ENCODE measurements around the gene SPRY4. TPM values are rescaled to one million over a fixed set of nuclear protein-coding genes. Genes with fewer than 3 reads are reported as not detected.

Gene SPRY4
- total RNA-seq, 1 donor from 2014 or later, result 23.4 TPM

DNA sequence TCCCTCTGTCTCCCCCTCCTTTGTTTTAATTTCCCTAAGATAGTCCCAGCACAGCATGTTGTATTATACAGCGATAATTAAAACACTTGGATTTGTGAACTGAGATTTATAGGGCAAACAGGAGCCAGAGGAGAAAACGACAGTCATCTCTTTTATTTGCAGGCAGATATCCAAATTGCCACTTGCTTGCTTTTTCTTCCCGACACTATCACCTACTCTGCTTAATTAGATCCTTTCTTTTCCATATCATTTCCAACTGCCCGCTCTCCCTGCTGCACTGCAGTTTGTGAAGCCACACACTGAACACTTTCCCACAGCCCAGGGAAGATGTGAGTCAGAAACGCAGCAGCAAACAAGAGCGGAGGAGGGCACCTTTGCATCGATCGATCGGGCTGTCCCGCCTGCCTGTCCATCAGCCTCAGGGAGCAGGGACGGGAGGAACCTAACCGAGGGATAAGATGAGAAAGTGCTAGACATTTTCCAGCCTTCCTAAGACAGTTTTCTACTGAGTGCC lies 35.8 kb upstream of the SPRY4 start:
- Histone ChIP-seq H3K27me3 (ENCODE audit: insufficient read depth, low read length) (no peaks in the 10 kb centered on the region), H3K4me2 (ENCODE audit: low read length) (peak overlapping the region; percentile 77), H3K27ac (ENCODE audit: low read depth, low read length) (peak overlapping the region; percentile 52), H4K20me1 (ENCODE audit: insufficient read depth, low read length) (no peaks in the 10 kb centered on the region), H3K4me3 (ENCODE audit: insufficient read depth, low read depth, low read length) (no peak overlapping the region), H3K36me3 (ENCODE audit: insufficient read depth, low read length) (no peaks in the 10 kb centered on the region), H3K79me2 (ENCODE audit: insufficient read depth, low read length) (no peaks in the 10 kb centered on the region), H3K4me1 (ENCODE audit: insufficient read depth, low read length) (peaks cover 42% of the 10 kb centered on the region), H3K9me3 (ENCODE audit: insufficient read depth, low read depth, low read length) (no peaks in the 10 kb centered on the region), H3K9ac (ENCODE audit: low read length) (peak overlapping the region; percentile 62), H2AFZ (ENCODE audit: low read depth, low read length) (peak overlapping the region; percentile 70)
- peaks cover 29% of the 10 kb centered on the region for H3K4me1 Mint-ChIP-seq (ENCODE audit: low read depth, unreplicated experiment)
- DNase-seq (ENCODE audit: low read depth), result peak; percentile 66
- peak overlapping the region; percentile 34 for H3K27ac Mint-ChIP-seq (ENCODE audit: unreplicated experiment)
- H3K4me3 Mint-ChIP-seq (ENCODE audit: unreplicated experiment), result peak overlapping the region; percentile 28
- no peak for FAIRE-seq
- H3K27me3 Mint-ChIP-seq (ENCODE audit: low read depth, unreplicated experiment), result peaks cover 5% of the 10 kb centered on the region
- H3K36me3 Mint-ChIP-seq (ENCODE audit: low read depth, unreplicated experiment), result no peaks in the 10 kb centered on the region
- H3K9me3 Mint-ChIP-seq (ENCODE audit: unreplicated experiment), result no peaks in the 10 kb centered on the region
- TF ChIP-seq CTCF (IDR thresholded peaks at IDR 0.05; ENCODE audit: insufficient read depth, low read depth, low read length) (no peak), EZH2 (IDR thresholded peaks at IDR 0.05; ENCODE audit: insufficient read depth, low read length) (no peak)

GRCh38 chr5:142360051-142360498 lies 35.3 kb upstream of the SPRY4 start:
- Histone ChIP-seq H3K4me2 (ENCODE audit: low read length) (peak overlapping the region; percentile 77), H3K79me2 (ENCODE audit: insufficient read depth, low read length) (no peaks in the 10 kb centered on the region), H3K36me3 (ENCODE audit: insufficient read depth, low read length) (no peaks in the 10 kb centered on the region), H4K20me1 (ENCODE audit: insufficient read depth, low read length) (no peaks in the 10 kb centered on the region), H3K9me3 (ENCODE audit: insufficient read depth, low read depth, low read length) (no peaks in the 10 kb centered on the region), H3K4me1 (ENCODE audit: insufficient read depth, low read length) (peaks cover 42% of the 10 kb centered on the region), H3K4me3 (ENCODE audit: insufficient read depth, low read depth, low read length) (no peak overlapping the region), H3K27me3 (ENCODE audit: insufficient read depth, low read length) (no peaks in the 10 kb centered on the region), H3K9ac (ENCODE audit: low read length) (peak overlapping the region; percentile 62), H2AFZ (ENCODE audit: low read depth, low read length) (no peak overlapping the region), H3K27ac (ENCODE audit: low read depth, low read length) (no peak overlapping the region)
- no peaks in the 10 kb centered on the region for H3K9me3 Mint-ChIP-seq (ENCODE audit: unreplicated experiment)
- H3K27me3 Mint-ChIP-seq (ENCODE audit: low read depth, unreplicated experiment), result peaks cover 5% of the 10 kb centered on the region
- no peak for FAIRE-seq
- TF ChIP-seq EZH2 (IDR thresholded peaks at IDR 0.05; ENCODE audit: insufficient read depth, low read length) (no peak), CTCF (IDR thresholded peaks at IDR 0.05; ENCODE audit: insufficient read depth, low read depth, low read length) (no peak)
- H3K4me3 Mint-ChIP-seq (ENCODE audit: unreplicated experiment), result no peak overlapping the region
- no peaks in the 10 kb centered on the region for H3K36me3 Mint-ChIP-seq (ENCODE audit: low read depth, unreplicated experiment)
- no peak overlapping the region for H3K27ac Mint-ChIP-seq (ENCODE audit: unreplicated experiment)
- no peak for DNase-seq (ENCODE audit: low read depth)
- H3K4me1 Mint-ChIP-seq (ENCODE audit: low read depth, unreplicated experiment), result peaks cover 29% of the 10 kb centered on the region

DNA sequence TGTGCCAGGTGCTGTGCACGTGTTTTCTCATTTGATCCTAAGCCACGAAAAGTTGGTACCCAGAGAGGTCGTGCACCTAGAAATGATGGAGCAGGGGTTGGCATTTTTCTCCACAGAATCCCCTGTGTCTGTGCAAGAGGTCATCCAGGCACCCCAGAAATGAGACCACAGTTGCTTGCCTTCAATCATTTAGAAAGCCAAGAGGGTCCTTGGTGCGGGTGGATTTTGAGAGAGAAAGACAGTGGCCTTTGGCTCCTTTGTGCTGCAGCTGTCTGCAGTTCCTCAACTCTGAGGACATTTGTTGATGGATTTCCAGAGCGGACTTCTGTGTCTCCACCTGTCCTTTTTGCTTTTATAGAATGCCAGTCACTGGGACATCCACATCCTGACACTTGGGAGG lies 33.8 kb upstream of the SPRY4 start:
- Histone ChIP-seq H3K4me3 (ENCODE audit: insufficient read depth, low read depth, low read length) (no peak overlapping the region), H4K20me1 (ENCODE audit: insufficient read depth, low read length) (no peaks in the 10 kb centered on the region), H3K4me1 (ENCODE audit: insufficient read depth, low read length) (peaks cover 37% of the 10 kb centered on the region), H3K9ac (ENCODE audit: low read length) (no peak overlapping the region), H3K36me3 (ENCODE audit: insufficient read depth, low read length) (no peaks in the 10 kb centered on the region), H3K9me3 (ENCODE audit: insufficient read depth, low read depth, low read length) (no peaks in the 10 kb centered on the region), H3K27me3 (ENCODE audit: insufficient read depth, low read length) (no peaks in the 10 kb centered on the region), H3K79me2 (ENCODE audit: insufficient read depth, low read length) (no peaks in the 10 kb centered on the region), H2AFZ (ENCODE audit: low read depth, low read length) (no peak overlapping the region), H3K4me2 (ENCODE audit: low read length) (no peak overlapping the region), H3K27ac (ENCODE audit: low read depth, low read length) (no peak overlapping the region)
- Mint-ChIP-seq H3K4me3 (ENCODE audit: unreplicated experiment) (no peak overlapping the region), H3K36me3 (ENCODE audit: low read depth, unreplicated experiment) (no peaks in the 10 kb centered on the region), H3K9me3 (ENCODE audit: unreplicated experiment) (no peaks in the 10 kb centered on the region), H3K27me3 (ENCODE audit: low read depth, unreplicated experiment) (peaks cover 5% of the 10 kb centered on the region), H3K4me1 (ENCODE audit: low read depth, unreplicated experiment) (peaks cover 23% of the 10 kb centered on the region), H3K27ac (ENCODE audit: unreplicated experiment) (no peak overlapping the region)
- FAIRE-seq (no peak), DNase-seq (ENCODE audit: low read depth) (no peak)
- TF ChIP-seq CTCF (IDR thresholded peaks at IDR 0.05; ENCODE audit: insufficient read depth, low read depth, low read length), result no peak
- TF ChIP-seq EZH2 (IDR thresholded peaks at IDR 0.05; ENCODE audit: insufficient read depth, low read length), result no peak

Measured in astrocyte (in vitro differentiated cells and primary cell).